Stimulated activated CD4-positive, alpha-beta T cell treated with anti-CD3 and anti-CD28 coated beads, Interleukin-12 subunit alpha, Interleukin-12 subunit beta, amount 100 ng/mL, for 4 hours (primary cell): ENCODE results near the gene PNKD.
"Not testable (repeated sequence)": the region's sequence is repeated elsewhere in the genome, so short reads cannot be mapped to it uniquely, and the experiment has no call there.

Experiments
- DNase-seq: peaks from one replicate; pipeline ENCODE4 v3.0.0-alpha.2; 2020

The PNKD gene

GRCh38 chr2:218257390-218257981, 12.8 kb upstream of the PNKD start:
- DNase-seq = peak; percentile 54

DNA sequence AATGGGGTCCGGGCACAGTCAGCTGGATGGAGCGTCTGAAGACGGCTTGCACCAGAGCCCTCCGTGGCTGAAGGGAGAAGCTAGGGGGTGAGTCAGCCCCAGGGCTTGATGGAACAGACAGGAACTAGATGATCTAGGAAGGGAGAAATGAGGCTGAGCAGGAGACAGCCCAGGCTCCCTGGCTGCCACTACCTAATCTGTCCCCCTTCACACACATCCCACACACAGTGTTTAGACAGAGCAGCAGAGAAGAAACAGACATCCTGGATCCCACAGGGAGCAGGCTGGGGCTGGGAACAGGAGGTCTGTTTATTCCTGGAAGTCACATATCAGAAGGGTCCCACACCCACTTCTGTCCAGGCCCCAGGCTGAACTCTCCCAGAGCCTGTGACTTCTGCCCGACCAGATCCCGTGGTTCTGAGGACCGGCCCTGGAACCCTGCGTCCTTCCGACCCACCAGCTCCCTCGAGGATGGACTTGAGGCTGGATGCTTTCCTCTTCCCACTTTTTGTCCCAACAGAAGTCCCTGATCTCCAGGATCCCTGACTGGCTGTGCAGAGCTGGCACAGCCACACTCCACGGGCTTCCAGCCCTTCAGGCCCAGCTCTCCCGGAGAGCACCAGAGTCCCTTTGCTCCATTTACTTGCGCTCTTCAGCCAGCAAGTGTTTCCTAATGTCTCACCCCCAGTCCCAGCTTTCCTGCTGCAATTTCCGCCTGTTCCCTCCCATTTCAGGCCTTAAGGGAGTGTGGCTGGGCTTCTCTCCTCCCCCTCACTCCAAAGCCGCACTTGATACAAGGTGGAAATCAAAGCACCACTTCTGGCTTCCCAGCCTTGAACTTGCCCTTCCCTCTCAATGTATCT, 11.0 kb upstream of the PNKD start:
- DNase-seq = no peak

GRCh38 chr2:218260166-218260565, 10.2 kb upstream of the PNKD start:
- DNase-seq = no peak

DNA sequence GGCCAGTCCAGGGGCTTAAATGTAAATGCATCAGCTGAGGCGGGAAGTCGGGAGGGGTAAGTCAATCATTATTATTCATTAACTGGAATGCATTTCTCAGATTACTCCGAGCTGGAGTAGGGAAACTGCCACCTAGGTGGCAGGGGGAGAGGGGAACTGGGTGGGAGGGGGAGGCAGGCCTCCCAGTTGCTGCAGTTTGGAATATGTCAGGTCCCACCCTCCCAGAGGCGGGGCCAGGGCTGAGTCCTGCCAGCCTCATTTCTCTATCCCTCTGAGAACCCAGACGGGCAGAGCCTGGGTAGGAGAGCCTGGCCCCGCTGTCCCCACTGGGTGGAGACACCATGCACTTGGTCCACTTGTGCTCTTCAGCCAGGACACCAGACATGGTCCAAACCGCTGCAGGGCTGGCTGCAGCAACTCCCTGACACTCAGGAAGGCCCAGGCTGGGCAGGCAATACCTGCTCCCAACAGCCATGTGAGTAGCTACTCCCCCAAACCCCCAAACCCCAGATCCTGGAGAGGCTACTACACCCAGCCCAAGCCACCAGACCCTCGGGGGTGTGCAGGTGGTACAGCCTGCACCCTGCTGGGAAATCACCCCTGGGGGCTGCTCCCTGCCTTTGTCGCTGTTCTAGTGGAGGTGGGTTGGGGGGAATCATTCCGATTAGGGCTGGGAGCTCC, 9.4 kb upstream of the PNKD start, which contains the start of gene GPBAR1:
TSS of gene GPBAR1 (plus strand) at position 274 of the 681 bp plus-strand sequence. CDS start 1,710 bp downstream, outside the sequence.
- no peak for DNase-seq

- DNase-seq = no peak
Observed at GRCh38 chr2:218261423-218262236, 8.7 kb upstream of the PNKD start.

DNA sequence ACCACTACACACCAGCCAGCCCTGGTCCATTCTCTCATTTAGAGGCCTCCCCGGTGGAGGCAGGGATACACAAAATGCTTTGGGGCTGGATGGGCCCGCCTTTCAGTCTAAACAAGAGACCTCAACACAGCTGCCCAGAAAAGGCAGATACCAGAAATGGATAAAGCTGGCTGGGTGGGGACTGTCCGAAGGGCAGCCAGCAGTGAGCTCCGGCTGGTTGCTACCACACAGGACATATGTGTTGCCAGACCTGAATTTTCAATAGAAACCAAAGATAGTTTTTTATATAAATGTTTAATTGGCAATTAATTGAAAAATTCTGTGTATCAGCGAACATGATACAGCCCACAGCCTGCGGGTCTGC, 8.1 kb upstream of the PNKD start:
- no peak for DNase-seq

DNA sequence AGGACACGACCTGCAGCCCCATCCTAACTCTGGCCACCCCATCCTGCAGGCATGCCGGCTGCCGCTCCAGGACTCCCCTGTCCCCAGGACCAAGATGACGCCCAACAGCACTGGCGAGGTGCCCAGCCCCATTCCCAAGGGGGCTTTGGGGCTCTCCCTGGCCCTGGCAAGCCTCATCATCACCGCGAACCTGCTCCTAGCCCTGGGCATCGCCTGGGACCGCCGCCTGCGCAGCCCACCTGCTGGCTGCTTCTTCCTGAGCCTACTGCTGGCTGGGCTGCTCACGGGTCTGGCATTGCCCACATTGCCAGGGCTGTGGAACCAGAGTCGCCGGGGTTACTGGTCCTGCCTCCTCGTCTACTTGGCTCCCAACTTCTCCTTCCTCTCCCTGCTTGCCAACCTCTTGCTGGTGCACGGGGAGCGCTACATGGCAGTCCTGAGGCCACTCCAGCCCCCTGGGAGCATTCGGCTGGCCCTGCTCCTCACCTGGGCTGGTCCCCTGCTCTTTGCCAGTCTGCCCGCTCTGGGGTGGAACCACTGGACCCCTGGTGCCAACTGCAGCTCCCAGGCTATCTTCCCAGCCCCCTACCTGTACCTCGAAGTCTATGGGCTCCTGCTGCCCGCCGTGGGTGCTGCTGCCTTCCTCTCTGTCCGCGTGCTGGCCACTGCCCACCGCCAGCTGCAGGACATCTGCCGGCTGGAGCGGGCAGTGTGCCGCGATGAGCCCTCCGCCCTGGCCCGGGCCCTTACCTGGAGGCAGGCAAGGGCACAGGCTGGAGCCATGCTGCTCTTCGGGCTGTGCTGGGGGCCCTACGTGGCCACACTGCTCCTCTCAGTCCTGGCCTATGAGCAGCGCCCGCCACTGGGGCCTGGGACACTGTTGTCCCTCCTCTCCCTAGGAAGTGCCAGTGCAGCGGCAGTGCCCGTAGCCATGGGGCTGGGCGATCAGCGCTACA, 7.4 kb upstream of the PNKD start:
- DNase-seq = no peak

DNA sequence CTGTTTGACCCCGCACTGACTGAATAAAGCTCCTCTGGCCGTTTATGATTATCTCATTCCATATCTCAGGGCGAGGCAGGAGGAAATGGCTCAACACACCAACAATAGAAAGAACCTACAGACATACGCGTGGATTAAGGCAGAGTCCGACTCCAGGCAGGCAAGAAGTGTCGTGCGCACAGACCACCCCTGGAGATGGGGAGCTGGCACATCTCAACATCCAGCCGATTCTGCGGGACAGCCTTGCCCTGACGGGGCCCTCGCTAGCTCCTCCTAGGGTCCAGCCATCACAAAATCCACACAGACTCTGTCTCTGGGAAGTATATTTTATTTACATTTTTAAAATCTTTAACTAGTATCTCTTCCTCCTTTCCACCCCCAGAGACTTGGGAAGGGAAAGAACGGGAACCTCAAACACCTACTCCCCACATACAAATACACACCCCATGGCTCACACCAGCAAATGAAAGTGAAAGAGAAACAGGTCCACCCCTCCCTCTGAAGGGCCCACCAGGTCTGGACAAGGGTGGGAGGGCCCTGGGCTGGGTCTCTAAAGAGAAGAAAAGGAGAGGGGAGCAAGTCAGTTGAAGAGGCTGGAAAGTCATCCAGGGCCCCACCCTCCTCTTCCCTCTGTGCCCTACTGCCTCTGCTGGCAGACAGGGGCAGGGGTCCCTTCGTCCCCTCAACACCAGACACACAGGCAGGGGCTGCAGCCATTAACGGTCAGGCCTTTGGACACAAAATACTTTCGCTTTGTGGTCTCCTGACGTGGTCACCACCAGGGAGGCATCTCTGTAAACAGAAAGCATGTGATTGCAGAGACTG, 6.3 kb upstream of the PNKD start:
- DNase-seq = no peak

GRCh38 chr2:218264773-218265561, 5.4 kb upstream of the PNKD start:
- DNase-seq = no peak

DNA sequence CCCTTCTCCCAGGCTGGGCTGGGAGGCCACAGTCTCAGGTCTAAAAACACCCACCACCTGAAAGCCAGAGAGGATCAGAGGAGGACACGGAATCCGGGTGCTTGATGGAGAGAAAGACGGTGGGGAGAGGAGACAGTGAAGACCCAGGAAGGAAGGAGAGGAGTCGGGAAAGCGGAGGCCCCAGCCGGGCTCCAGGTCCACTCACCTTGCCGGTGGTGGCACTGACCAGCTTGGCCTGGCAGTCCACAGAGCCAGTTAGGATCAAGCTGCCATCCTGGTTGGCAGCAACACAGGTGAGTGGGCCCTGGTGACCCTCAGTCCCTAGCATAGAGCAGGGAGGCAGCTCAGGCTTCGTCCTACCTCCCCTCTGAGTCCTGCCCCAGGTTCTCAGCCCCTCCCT, 4.7 kb upstream of the PNKD start:
- DNase-seq = no peak

DNA sequence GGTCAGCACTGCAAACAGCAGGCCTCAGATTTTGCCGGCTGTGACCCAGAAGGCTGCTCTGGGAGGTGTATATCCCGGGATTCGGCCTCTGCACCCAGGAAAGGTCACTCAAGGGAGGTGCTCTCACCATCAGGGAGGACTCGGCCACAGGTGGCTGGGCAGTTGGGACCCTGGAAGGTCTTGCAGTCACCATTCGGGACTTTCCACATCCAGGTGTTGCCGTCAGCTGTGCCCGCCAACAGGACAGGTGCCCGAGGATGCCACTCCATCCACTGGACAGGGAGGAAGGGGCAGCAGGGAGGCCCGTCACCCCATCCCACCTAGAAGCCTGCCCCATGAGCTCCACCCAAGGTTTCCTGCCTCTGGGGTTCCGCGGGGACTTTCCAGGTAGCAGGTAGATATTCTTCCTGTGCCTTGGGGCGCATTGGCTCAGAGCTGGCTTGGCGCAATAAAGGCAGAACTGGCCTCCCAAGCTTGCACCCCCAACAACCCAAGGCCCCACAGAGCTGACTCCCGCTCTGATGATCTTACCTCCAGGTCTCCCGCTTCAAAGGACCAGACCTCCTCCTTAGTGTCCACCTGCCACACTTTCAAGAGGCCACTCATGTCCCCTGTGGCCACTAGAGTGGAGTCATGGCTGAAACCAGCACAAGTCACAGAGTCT, 3.9 kb upstream of the PNKD start:
- no peak for DNase-seq

DNA sequence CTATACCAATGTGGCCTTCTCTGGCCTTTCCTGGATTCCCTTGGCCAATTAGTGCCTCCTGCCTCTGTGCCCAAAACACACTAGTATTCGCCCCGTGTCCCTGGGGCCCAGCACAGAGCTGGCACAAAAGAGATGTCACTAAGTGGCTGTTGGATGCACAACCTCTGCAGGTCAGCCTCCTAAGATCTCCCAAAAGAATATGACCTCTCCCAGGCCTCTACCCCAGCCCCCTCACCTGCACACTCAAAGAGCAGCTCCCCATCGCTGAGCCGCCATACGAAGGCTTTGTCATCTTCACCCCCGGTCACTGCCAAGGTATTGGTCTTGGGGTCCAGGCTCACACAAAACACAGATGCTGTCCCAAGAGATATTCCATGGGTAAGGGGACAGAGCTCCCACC, 3.1 kb upstream of the PNKD start:
- no peak for DNase-seq

- DNase-seq = no peak
Observed at GRCh38 chr2:218270721-218271486, 585 bp downstream of the PNKD start.

GRCh38 chr2:218271487-218271797, 1.1 kb downstream of the PNKD start:
- DNase-seq = no peak

- no peak for DNase-seq
Observed at GRCh38 chr2:218271865-218272530, 1.7 kb downstream of the PNKD start.

DNA sequence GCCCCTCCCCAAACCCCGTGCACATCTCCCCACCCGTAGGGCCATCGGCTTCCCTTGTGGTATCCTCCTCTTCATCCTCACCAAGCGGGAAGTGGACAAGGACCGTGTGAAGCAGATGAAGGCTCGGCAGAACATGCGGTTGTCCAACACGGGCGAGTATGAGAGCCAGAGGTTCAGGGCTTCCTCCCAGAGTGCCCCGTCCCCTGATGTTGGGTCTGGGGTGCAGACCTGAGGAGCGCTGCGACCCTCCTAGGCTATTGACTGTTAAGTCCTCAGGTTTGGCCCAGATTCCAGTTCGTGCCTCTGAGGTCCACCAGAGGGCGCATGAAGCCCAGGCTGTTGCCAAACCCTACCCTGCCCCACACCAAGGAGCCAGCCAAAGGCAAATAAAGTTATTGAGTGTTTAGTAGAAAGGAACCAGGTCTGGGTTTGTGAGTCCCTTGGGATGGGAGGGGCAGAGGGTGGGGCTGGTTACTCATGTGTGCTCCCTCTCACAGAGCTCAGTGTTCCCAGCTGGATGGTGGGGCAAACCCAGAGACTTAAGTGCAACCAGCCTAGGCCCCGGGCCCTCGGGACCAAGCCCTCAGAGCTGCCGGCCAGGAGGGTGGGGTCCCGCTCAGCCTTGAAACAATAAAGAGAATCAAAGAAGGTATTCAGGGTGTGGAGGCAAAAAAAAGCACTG, 2.4 kb downstream of the PNKD start:
- peak; percentile 72 for DNase-seq

DNA sequence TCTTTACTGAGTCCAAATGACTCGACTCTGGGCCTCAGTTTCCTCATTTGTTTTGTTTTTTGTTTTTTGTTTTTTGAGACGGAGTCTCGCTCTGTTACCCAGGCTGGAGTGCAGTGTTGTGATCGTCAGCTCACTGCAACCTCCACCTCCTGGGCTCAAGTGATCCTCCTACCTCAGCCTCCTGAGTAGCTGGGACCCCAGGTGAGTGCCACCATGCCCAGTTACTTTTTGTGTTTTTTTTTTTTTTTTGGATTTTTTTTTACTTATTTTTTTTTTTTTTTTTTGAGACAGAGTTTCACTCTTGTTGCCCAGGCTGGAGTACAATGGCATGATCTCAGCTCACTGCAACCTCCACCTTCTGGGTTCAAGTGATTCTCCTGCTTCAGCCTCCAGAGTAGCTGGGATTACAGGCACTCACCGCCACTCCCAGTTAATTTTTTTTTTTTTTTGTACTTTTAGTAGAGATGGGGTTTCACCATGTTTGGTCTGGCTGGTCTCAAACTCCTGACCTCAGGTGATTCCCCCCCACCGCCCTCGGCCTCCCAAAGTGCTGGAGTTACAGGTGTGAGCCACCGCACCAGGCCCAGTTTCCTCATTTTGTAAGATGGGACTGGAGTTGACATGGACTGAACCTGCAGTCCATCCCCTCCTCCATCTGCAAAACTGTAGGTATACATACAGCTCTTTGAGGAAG, 3.0 kb downstream of the PNKD start:
- DNase-seq = not testable (repeated sequence)
